NCI-H1105 (cell line): ENCODE data around the gene KIAA0232.

Experiments
- DNase-seq: peaks from one replicate; lab custom pipeline; 2025; lab: John Stamatoyannopoulos, UW

The KIAA0232 gene

GRCh38 chr4:6782147-6782845 is at the start of gene KIAA0232:
Gene KIAA0232 (plus strand): TSS chr4:6782727. CDS start chr4:6824454, 41,727 bp downstream.
- peak; percentile 72 for DNase-seq

DNA sequence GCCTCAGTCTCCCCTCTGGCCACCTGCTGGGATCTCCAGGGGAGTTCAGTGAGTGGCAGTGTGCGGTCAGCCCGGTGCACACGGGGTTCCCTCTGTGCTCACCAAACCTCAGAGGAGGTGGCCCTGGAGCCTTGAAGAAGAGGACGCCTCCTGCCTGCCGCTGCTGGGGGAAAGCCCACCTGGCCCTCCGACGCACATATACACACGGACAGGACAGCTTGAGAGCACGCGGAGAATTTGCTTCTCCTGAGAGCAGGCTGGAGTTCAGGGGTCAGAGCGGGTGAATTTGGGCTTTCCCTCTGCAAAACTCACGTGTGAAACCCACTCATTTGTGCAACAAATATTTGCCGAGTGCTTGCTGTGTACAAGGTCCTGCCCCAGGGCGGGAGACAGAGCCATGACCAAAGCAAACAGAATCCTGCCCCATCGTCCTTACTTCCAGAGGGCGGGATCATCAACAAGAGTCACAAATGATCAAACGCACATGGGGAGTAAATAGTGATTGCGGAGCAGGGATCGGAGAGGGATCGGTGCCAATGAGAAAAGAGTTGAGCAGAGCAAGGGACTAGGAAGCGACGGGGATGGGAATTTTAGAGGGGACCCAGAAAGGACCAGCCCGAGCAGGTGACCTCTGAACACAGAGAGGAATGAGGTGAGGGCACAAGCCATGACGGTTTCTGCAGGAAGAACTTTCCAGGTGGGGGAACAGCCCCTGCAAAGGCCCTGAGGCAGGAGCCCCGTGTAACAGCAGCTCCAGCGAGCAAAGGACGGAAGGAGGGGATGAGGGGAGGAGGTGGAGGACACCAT is 49.0 kb upstream of the KIAA0232 start:
- no peak for DNase-seq

GRCh38 chr4:6734165-6734786 is 48.3 kb upstream of the KIAA0232 start:
- no peak for DNase-seq

DNA sequence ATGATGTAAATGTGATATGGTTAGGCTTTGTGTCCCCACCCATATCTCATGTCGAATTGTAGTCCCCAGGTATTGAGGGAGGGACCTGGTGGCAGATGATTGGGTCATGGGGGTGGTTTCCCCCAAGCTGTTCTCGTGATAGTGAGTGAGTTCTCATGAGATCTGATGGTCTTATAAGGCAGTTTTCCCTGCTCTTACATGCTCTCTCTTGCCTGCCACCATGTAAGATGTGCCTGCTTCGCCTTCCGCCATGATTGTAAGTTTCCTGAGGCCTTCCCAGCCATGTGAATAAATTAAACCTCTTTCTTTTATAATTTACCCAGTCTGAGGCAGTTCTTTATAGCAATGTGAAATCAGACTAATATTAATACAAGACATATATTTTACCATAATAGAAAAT is 42.6 kb upstream of the KIAA0232 start:
- DNase-seq, result no peak

DNA sequence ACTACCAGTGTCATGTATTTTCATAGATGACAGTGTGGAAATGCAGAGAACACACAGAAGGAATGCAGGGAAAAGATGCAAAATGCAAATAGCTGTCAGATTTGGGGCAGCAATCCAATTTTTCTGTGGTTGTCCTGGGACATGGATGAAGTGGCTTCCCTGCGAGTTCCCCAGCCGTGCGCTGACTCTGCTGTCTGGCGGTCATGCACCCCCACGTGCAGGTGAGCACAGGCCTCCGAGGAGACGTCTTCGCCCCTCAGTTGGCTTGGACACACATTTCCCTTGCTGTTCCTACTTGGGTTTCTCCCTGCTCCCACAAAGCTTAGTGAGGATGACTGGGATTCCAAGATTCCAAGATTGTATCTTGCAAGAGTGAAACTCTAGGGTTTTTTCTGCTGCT is 42.2 kb upstream of the KIAA0232 start:
- no peak for DNase-seq

DNA sequence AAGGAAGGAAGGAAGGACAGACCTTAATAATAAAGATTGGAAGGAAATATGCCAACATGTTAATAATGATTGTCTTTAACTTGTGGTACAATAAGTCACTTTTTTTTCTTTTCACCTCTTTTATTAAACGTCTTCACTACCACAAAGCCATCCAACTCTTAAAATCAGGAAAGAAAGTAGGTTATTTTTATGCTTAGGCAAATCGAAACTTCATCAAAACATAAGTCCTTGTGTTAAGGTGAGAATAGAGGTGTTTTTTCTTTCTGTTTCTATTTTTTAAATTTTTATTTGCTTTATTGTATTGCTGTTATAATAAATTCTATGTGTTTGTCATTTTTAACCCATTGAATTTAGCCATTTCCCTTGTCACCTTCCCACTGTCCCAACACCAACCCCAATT is 40.0 kb upstream of the KIAA0232 start:
- DNase-seq, result no peak

GRCh38 chr4:6742989-6743388 is 39.5 kb upstream of the KIAA0232 start:
- DNase-seq, result no peak

- DNase-seq, result peak; percentile 43
Measured at GRCh38 chr4:6746721-6747293, 35.7 kb upstream of the KIAA0232 start.

- DNase-seq, result peak; percentile 43
Measured at GRCh38 chr4:6747294-6748051, 35.1 kb upstream of the KIAA0232 start.

DNA sequence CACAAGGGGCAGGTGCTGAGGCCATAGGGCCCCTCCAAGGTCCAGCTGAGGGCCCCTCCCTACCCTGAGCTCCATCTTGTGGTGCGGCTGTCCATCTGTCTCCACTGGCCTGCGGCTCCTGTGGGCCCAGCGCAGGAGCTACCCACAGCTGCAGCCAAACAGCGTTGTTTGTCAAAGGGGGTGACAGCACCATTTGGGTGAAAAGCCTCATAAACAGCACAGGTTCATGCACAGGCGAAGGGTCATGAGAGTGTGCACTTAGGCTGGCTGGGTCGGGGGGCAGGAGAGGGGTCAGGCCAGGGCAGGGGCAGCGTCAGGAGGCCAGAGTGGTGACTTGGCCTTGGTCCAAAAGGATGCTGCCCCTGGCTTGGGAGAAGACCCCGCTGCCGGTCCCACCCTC is 34.2 kb upstream of the KIAA0232 start:
- no peak for DNase-seq

- no peak for DNase-seq
Measured at GRCh38 chr4:6749340-6750171, 33.0 kb upstream of the KIAA0232 start.

- DNase-seq, result no peak
Measured at GRCh38 chr4:6750286-6751221, 32.0 kb upstream of the KIAA0232 start.

DNA sequence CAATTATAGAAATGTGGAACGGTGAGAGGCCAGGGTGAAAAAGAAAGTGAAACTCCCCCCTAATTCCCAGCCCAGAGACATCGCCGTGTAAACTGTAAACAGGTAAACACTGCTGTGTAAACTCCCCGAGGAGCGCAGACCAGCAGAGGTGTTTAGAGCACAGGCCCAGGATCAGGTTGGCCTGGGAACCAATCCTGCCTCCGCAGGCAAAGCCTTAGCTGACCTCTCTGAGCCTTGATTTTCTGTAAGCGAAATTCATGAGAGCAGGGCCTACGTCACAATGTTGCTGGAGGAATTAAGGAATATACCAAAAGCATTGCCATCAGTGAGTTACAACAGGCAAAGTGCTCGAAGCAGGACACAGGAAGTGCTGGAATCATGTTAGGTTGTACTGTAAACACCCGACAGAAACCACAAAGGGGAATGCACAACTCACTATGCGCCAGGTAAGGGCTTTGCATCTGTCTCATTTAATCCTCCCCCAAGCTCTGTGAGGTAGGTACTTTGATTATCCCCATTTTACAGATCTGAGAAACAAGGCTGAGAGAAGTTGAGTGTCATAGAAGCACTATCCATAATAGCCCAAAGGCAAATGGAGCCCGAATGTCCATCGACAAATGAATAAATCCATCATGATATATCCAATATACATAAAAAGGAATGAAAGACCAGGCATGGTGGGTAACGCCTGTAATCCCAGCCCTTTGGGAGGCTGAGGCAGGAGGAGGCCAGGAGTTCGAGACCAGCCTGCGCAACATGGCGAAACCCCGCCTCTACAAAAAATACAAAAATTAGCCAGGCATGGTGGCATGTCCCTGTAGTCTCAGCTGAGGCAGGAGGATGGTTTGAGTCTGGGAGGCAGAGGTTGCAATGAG is 30.7 kb upstream of the KIAA0232 start:
- DNase-seq, result no peak

DNA sequence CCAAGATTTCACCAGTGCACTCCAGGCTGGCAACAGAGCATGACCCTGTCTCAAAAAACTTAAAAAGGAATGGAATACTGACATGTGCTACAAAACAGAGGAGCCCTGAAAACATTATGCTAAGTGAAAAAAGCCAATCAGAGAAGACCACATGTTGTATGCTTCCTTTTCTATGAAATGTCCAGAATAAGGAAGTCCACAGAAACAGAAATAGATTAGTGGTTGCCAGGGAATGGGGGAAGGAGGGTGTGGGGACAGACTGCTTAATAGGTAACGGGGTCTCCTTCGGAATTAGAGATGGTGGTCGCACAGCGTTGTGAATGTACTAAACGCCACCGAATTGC is 30.1 kb upstream of the KIAA0232 start:
- DNase-seq, result no peak

DNA sequence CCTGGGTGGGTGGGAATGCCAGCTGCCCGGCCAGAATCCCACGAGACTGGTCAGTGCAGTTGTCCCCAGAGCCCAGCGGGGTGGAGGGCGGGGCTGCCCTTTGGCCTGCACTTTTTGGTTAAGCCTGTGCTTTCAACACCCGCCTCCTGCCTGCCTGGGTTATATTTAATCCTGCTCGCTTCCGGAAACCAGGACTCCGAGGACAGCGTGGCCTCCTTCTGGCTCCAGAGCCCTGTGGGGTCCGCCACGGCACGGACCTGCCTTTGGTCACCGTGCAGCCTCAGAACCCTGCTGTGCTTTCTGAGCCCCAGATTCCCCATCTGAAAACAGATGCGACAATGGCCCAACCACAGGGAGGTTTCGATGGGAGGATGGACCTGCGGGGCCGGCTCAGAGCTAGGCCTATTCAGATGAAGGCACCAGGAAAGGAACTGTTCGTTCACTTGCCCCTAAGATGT is 29.4 kb upstream of the KIAA0232 start:
- DNase-seq, result no peak

GRCh38 chr4:6753891-6754290 is 28.6 kb upstream of the KIAA0232 start:
- no peak for DNase-seq

GRCh38 chr4:6754481-6755087 is 27.9 kb upstream of the KIAA0232 start:
- DNase-seq, result no peak

DNA sequence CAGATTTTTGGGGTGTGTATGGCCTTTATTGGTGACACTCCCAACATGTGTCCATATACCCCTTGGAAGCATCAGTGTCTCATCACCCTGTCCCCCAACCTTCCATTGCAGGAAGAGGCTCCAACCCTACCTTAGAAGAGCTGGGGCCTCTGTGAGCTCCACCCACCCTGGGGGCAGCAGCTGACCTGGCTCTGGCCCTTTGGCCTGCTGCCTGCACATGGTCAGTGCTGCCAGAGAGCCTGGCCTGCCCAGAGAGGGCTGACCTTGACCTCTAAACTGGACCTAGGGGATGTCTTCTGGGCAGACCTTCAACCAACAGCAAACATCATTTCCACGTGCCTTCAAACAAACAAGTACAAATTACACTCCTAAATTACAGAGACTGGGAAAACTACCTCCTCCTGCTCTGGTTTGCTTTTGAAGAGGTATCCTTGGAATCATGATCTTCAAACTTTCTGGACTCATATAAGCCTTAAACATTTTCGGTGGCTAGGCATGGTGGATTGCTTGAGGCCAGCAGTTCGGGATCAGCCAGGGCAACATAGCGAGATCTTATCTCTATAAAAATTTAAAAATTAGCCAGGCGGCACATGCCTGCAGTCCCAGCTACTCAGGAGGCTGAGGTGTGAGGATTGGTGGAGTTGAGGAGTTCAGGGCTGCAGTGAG is 27.3 kb upstream of the KIAA0232 start:
- no peak for DNase-seq
